ENCODE measurements around the gene ATXN7L2.

DNA sequence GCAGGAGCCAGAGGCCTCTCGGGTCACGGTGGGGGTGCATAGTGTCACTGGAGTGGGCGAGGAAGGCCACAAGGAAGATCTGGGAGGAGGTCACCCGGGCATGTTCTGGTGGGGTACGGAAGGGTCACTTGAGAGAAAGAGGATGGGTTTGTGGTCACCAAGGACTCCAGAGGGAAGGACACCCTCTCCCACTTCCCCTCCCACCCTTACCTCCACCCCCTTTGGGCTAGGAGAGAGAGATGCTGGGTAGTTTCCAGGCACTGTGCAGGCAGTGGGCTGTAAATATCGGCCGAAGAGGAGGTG, 25.1 kb downstream of the ATXN7L2 start:
- TF ChIP-seq, protein P1, sequence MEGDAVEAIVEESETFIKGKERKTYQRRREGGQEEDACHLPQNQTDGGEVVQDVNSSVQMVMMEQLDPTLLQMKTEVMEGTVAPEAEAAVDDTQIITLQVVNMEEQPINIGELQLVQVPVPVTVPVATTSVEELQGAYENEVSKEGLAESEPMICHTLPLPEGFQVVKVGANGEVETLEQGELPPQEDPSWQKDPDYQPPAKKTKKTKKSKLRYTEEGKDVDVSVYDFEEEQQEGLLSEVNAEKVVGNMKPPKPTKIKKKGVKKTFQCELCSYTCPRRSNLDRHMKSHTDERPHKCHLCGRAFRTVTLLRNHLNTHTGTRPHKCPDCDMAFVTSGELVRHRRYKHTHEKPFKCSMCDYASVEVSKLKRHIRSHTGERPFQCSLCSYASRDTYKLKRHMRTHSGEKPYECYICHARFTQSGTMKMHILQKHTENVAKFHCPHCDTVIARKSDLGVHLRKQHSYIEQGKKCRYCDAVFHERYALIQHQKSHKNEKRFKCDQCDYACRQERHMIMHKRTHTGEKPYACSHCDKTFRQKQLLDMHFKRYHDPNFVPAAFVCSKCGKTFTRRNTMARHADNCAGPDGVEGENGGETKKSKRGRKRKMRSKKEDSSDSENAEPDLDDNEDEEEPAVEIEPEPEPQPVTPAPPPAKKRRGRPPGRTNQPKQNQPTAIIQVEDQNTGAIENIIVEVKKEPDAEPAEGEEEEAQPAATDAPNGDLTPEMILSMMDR (IDR thresholded peaks at IDR 0.05) = no peak
- no peak for TF ChIP-seq POLR2A (IDR thresholded peaks at IDR 0.05)
